PFSK-1 (cell line): Measurements from ENCODE around the gene ANKRD33.

Source experiments
- FOXP2 ChIP-seq: optimal IDR thresholded peaks from 2 replicates; pipeline ENCODE3; 2011; ENCODE audit warnings: borderline replicate concordance, control low read depth, inconsistent platforms; ENCODE audit not compliant: insufficient read depth; ENCODE audit errors: extremely low read length, extremely low read depth
- POLR2AphosphoS5 ChIP-seq: IDR thresholded peaks from 2 replicates; pipeline ENCODE4 v1.6.1; 2012; ENCODE audit warnings: low read depth, mild to moderate bottlenecking, control low read depth, low read length, moderate library complexity
- REST ChIP-seq, 2 experiments: IDR thresholded peaks; 2 replicates each; pipeline versions ENCODE4 v1.6.1 to v1.8.0; 2011 to 2012; ENCODE audit warnings: low read depth in 2 of 2, low read length in 2 of 2, control low read depth in 1 of 2, inconsistent platforms in 1 of 2, mild to moderate bottlenecking in 1 of 2, moderate library complexity in 1 of 2; ENCODE audit not compliant: insufficient read depth in 1 of 2
- SIN3A ChIP-seq: IDR thresholded peaks from 2 replicates; pipeline ENCODE4 v1.6.1; 2012; ENCODE audit warnings: mild to moderate bottlenecking, low read length, moderate library complexity, borderline replicate concordance; ENCODE audit not compliant: insufficient read depth
- TAF1 ChIP-seq: IDR thresholded peaks from 2 replicates; pipeline ENCODE4 v1.6.1; 2012; ENCODE audit warnings: low read length, control low read depth, borderline replicate concordance; ENCODE audit not compliant: insufficient read depth

ANKRD33 gene

GRCh38 chr12:51926064-51926632, 38.2 kb downstream of the ANKRD33 start:
- TF ChIP-seq FOXP2 (peak; percentile 18), SIN3A (no peak)

GRCh38 chr12:51926718-51927117, 38.8 kb downstream of the ANKRD33 start:
- TF ChIP-seq REST (IDR thresholded peaks at IDR 0.05; ENCODE audit: insufficient read depth in 1 of 2, low read depth in 2 of 2, low read length in 2 of 2) (no peak), SIN3A (no peak), TAF1 (no peak), POLR2AphosphoS5 (no peak), FOXP2 (no peak)

GRCh38 chr12:51932218-51933076, 44.5 kb downstream of the ANKRD33 start:
- no peak for TF ChIP-seq FOXP2
- TF ChIP-seq REST (IDR thresholded peaks at IDR 0.05; ENCODE audit: insufficient read depth in 1 of 2, low read depth in 2 of 2, low read length in 2 of 2) = no peak
- TF ChIP-seq SIN3A = no peak
- no peak for TF ChIP-seq POLR2AphosphoS5
- no peak for TF ChIP-seq TAF1

- TF ChIP-seq POLR2AphosphoS5 (no peak), FOXP2 (no peak), SIN3A (no peak), TAF1 (no peak), REST (IDR thresholded peaks at IDR 0.05; ENCODE audit: insufficient read depth in 1 of 2, low read depth in 2 of 2, low read length in 2 of 2) (no peak)
These were observed 46.2 kb downstream of the ANKRD33 start for GRCh38 chr12:51934080-51934479.

GRCh38 chr12:51937926-51938325, 50.0 kb downstream of the ANKRD33 start:
- no peak for TF ChIP-seq SIN3A
- no peak for TF ChIP-seq FOXP2
- TF ChIP-seq TAF1 = no peak
- no peak for TF ChIP-seq POLR2AphosphoS5
- no peak for TF ChIP-seq REST (IDR thresholded peaks at IDR 0.05; ENCODE audit: insufficient read depth in 1 of 2, low read depth in 2 of 2, low read length in 2 of 2)
